ACHN (cell line): ENCODE measurements around the gene MOV10L1.
"Not testable (repeated sequence)": the region's sequence is repeated elsewhere in the genome, so short reads cannot be mapped to it uniquely, and the experiment has no call there.

Experiments used
- DNase-seq: peaks from one replicate; pipeline ENCODE4 v3.0.0-alpha.2; 2015
- in situ Hi-C: cut with HindIII; loops from 2 replicates; pipeline ENCODE4 v1.10.0; 2017; ENCODE audit warnings: low sequenced_read_pairs, low pct_ligation_motif_present, low pct_unique_long_range_greater_than_20kb

Gene MOV10L1

GRCh38 chr22:50119169-50119767 is 29.5 kb downstream of the MOV10L1 start:
- in situ Hi-C loops, result no loop called here
- DNase-seq, result no peak

GRCh38 chr22:50119768-50120251 is 30.0 kb downstream of the MOV10L1 start:
- in situ Hi-C loops, result no loop called here
- DNase-seq, result no peak

- no peak for DNase-seq
- in situ Hi-C loops, result no loop called here
Observed at GRCh38 chr22:50121202-50121740, 31.5 kb downstream of the MOV10L1 start.

GRCh38 chr22:50123119-50123518 is 33.3 kb downstream of the MOV10L1 start:
- in situ Hi-C loops, result no loop called here
- no peak for DNase-seq

GRCh38 chr22:50125029-50125428 is 35.2 kb downstream of the MOV10L1 start:
- in situ Hi-C loops, result no loop called here
- no peak for DNase-seq

- in situ Hi-C loops, result no loop called here
- DNase-seq, result no peak
Observed at GRCh38 chr22:50129121-50129736, 39.4 kb downstream of the MOV10L1 start.

- no peak for DNase-seq
- in situ Hi-C loops, result no loop called here
Observed at GRCh38 chr22:50131894-50132293, 42.1 kb downstream of the MOV10L1 start.

GRCh38 chr22:50134481-50134880 is 44.7 kb downstream of the MOV10L1 start:
- in situ Hi-C loops, result no loop called here
- no peak for DNase-seq

- no peak for DNase-seq
- in situ Hi-C loops, result no loop called here
Observed at GRCh38 chr22:50136581-50137015, 46.8 kb downstream of the MOV10L1 start.

- DNase-seq, in situ Hi-C loops: not testable (repeated sequence)
Observed at GRCh38 chr22:50137277-50137676, 47.5 kb downstream of the MOV10L1 start.

GRCh38 chr22:50138041-50138440 is 48.2 kb downstream of the MOV10L1 start:
- DNase-seq, result no peak
- in situ Hi-C loops, result no loop called here

- in situ Hi-C loops, result no loop called here
- DNase-seq, result no peak
Observed at GRCh38 chr22:50138988-50139387, 49.2 kb downstream of the MOV10L1 start.

GRCh38 chr22:50139843-50140415 is 50.1 kb downstream of the MOV10L1 start:
- no peak for DNase-seq
- in situ Hi-C loops, result no loop called here

- DNase-seq, result no peak
- in situ Hi-C loops, result no loop called here
Observed at GRCh38 chr22:50140615-50141014, 50.8 kb downstream of the MOV10L1 start.

- in situ Hi-C loops, result no loop called here
- no peak for DNase-seq
Observed at GRCh38 chr22:50141462-50141861, 51.7 kb downstream of the MOV10L1 start.

- no peak for DNase-seq
- in situ Hi-C loops, result no loop called here
Observed at GRCh38 chr22:50141891-50142363, 52.1 kb downstream of the MOV10L1 start.

- no peak for DNase-seq
- in situ Hi-C loops, result no loop called here
Observed at GRCh38 chr22:50143096-50143495, 53.3 kb downstream of the MOV10L1 start.

- in situ Hi-C loops, result no loop called here
- DNase-seq, result no peak
Observed at GRCh38 chr22:50144005-50144614, 54.3 kb downstream of the MOV10L1 start.

GRCh38 chr22:50145721-50146438 is 56.1 kb downstream of the MOV10L1 start:
- in situ Hi-C loops, result no loop called here
- DNase-seq, result no peak
